ENCODE results near the gene INTS1. TPM values are rescaled to one million over a fixed set of nuclear protein-coding genes. Genes with fewer than 3 reads are reported as not detected.

The INTS1 gene
- total and polyA plus RNA-seq, 2 of the 4 experiments (the other 2 are of a cell fraction): 9.3 to 40.1 TPM

GRCh38 chr7:1460821-1461645 lies 43.2 kb downstream of the INTS1 start:
- peak; percentile 65 for TF ChIP-seq RCOR1 (IDR thresholded peaks at IDR 0.05; ENCODE audit: insufficient replicate concordance, low read length)
- no peak for TF ChIP-seq MXI1 (IDR thresholded peaks at IDR 0.05; ENCODE audit: borderline replicate concordance, low read depth, low read length)
- H2AFZ ChIP-seq (replicated peaks; ENCODE audit: low read length, poor library complexity): peak overlapping the region; percentile 90
- no peaks in the 10 kb centered on the region for H3K27me3 ChIP-seq (ENCODE audit: control insufficient read depth, insufficient read depth, low read length)
- no peaks in the 10 kb centered on the region for H3K36me3 ChIP-seq (ENCODE audit: control insufficient read depth, insufficient read depth, low read length)
- no peaks in the 10 kb centered on the region for H3K9me3 ChIP-seq (ENCODE audit: control insufficient read depth, insufficient read depth, low read length)
- H2BK20ac ChIP-seq (ENCODE audit: low read depth, low read length): no peak overlapping the region
- intact Hi-C loops (cut with micrococcal nuclease) (no loop called here), in situ Hi-C loops (cut with MboI; ENCODE audit: low sequenced_read_pairs) (no loop called here), dilution Hi-C loops (cut with HindIII; ENCODE audit: low sequenced_read_pairs, unreplicated experiment) (no loop called here)
- no peak overlapping the region for H3K56ac ChIP-seq (ENCODE audit: extremely low read depth, insufficient read depth, low read length)
- peak overlapping the region; percentile 6 for H2BK5ac ChIP-seq (ENCODE audit: low read depth, low read length, poor library complexity, severe bottlenecking)
- peaks cover 0 to 37% of the 10 kb centered on the region in 2 experiments; a peak in 3 of 4 replicates for H3K79me1 ChIP-seq (ENCODE audit: low read depth in 1 of 2, low read length in 2 of 2)
- peak overlapping the region; percentile 16 for H3K23ac ChIP-seq (ENCODE audit: low read depth, low read length)
- peak overlapping the region; percentile 12 for H3K18ac ChIP-seq (ENCODE audit: low read depth, low read length)
- peak overlapping the region; percentile 96 for H2AK9ac ChIP-seq (replicated peaks; ENCODE audit: low read depth, low read length, poor library complexity)
- H4K8ac ChIP-seq (ENCODE audit: low read depth in 2 of 2, low read length in 2 of 2): peak overlapping the region; percentile 82 to 85; a peak in 3 of 4 replicates
- ChIA-PET CTCF (interaction anchor here (1.4 kb wide), 1 partner anchor 14 kb away, joined by 8 read pairs; no protein-coding TSS in a partner anchor), POLR2A (ENCODE audit: unreplicated experiment) (no interaction called here)
- no peak overlapping the region for H3K4me3 ChIP-seq (ENCODE audit: insufficient read depth, low read depth, low read length)
- WGBS, 2 experiments (ENCODE audit: extremely low coverage in 2 of 2, insufficient read length in 1 of 2): 57% methylated on average over 11 of the region's 30 CpGs; no CpG with 5 or more reads in 1 of the 2 experiments
- peaks cover 21% of the 10 kb centered on the region for H4K20me1 ChIP-seq (ENCODE audit: insufficient read depth, low read length)
- DNase-seq (peak; percentile 34), ATAC-seq (ENCODE audit: low read depth) (no peak)
- no peak overlapping the region for H3K9ac ChIP-seq (ENCODE audit: low read depth, low read length)
- peak overlapping the region; percentile 72 for H3K4ac ChIP-seq (ENCODE audit: low read depth, low read length)
- H3K9me1 ChIP-seq (ENCODE audit: insufficient read depth, low read length): peaks cover 12% of the 10 kb centered on the region
- H3K27ac ChIP-seq (ENCODE audit: insufficient read depth, low read length): peak overlapping the region; percentile 43
- H2BK120ac ChIP-seq (ENCODE audit: low read depth, low read length): peak overlapping the region; percentile 14; the same call in 1 of the 2 replicates
- H4K5ac ChIP-seq (ENCODE audit: low read depth, low read length): peak overlapping the region; percentile 77
- H3K4me2 ChIP-seq (ENCODE audit: low read depth, low read length): peak overlapping the region; percentile 62
- H3K14ac ChIP-seq (replicated peaks; ENCODE audit: low read depth, low read length): peak overlapping the region; percentile 22; the same call in 1 of the 2 replicates
- H2BK15ac ChIP-seq (ENCODE audit: low read depth, low read length): no peak overlapping the region
- H3K4me1 ChIP-seq (ENCODE audit: control insufficient read depth, insufficient read depth, low read length): peaks cover 28% of the 10 kb centered on the region
- H4K91ac ChIP-seq (ENCODE audit: insufficient read depth, low read depth, low read length): peak overlapping the region; percentile 4
- BruUV-seq (replicated peaks): no TSS peak
- H2AK5ac ChIP-seq (ENCODE audit: low read depth, low read length): peak overlapping the region; percentile 86

Measured in IMR-90 (cell line).